Fibroblast of lung (primary cell): ENCODE measurements around the gene KIF2A. TPM values are rescaled to one million over a fixed set of nuclear protein-coding genes. Genes with fewer than 3 reads are reported as not detected.

Experiments
- DNase-seq, 2 donors: peaks; one replicate each; pipeline versions ENCODE4 v3.0.0 to v3.0.0-alpha.2; 2010; ENCODE audit warnings: low read depth in 2 of 2
- H2AFZ ChIP-seq: 2 replicates; pipeline ENCODE4 v1.5.1; 2012; ENCODE audit warnings: low read length, control low read depth, inconsistent platforms
- H3K27ac ChIP-seq: 2 replicates; pipeline ENCODE4 v1.5.1; 2011; ENCODE audit warnings: low read length, control low read depth; ENCODE audit not compliant: insufficient read depth
- H3K27me3 ChIP-seq: 2 replicates; pipeline ENCODE4 v1.5.1; 2011; ENCODE audit warnings: mild to moderate bottlenecking, low read length; ENCODE audit not compliant: control insufficient read depth, insufficient read depth
- H3K36me3 ChIP-seq: 2 replicates; pipeline ENCODE4 v1.5.1; 2011; ENCODE audit warnings: low read length; ENCODE audit not compliant: control insufficient read depth, insufficient read depth
- H3K4me1 ChIP-seq: 2 replicates; pipeline ENCODE4 v1.5.1; 2011; ENCODE audit warnings: low read length; ENCODE audit not compliant: control insufficient read depth, insufficient read depth; ENCODE audit errors: extremely low read depth
- H3K4me2 ChIP-seq: 2 replicates; pipeline ENCODE4 v1.5.1; 2011; ENCODE audit warnings: low read length, control low read depth; ENCODE audit not compliant: insufficient read depth; ENCODE audit errors: extremely low read depth
- H3K4me3 ChIP-seq, 4 experiments: fragments of 200-600 bp in 1 of 4; sonication (generic) in 1 of 4; replicated peaks in 1 of 4; 2 replicates each; pipeline ENCODE4 v1.5.1; 2011 to 2016; ENCODE audit warnings: low read length in 4 of 4, low read depth in 3 of 4, mild to moderate bottlenecking in 3 of 4, control low read depth in 2 of 4, inconsistent platforms in 1 of 4, mixed read lengths in 1 of 4; ENCODE audit not compliant: insufficient read depth in 1 of 4; ENCODE audit errors: control extremely low read depth in 1 of 4
- H3K79me2 ChIP-seq: 2 replicates; pipeline ENCODE4 v1.5.1; 2012; ENCODE audit warnings: mild to moderate bottlenecking, low read length, inconsistent platforms; ENCODE audit not compliant: control insufficient read depth, insufficient read depth
- H3K9ac ChIP-seq: 2 replicates; pipeline ENCODE4 v1.5.1; 2011; ENCODE audit warnings: mild to moderate bottlenecking, low read length, control low read depth; ENCODE audit not compliant: insufficient read depth
- H3K9me3 ChIP-seq: 2 replicates; pipeline ENCODE4 v1.5.1; 2012; ENCODE audit warnings: low read depth, low read length; ENCODE audit not compliant: control insufficient read depth, insufficient read depth
- H4K20me1 ChIP-seq: 2 replicates; pipeline ENCODE4 v1.5.1; 2011; ENCODE audit warnings: low read length; ENCODE audit not compliant: control insufficient read depth, insufficient read depth; ENCODE audit errors: extremely low read depth
- CTCF ChIP-seq, 2 donors: IDR thresholded peaks in 1 of 2; conservative IDR thresholded peaks in 1 of 2; 1 replicate in 1 of 2; 2 replicates in 1 of 2; pipeline ENCODE4 v1.5.1; 2011 to 2012; ENCODE audit warnings: low read length in 2 of 2, control low read depth in 1 of 2, inconsistent platforms in 1 of 2, low read depth in 1 of 2, mild to moderate bottlenecking in 1 of 2
- EZH2 ChIP-seq: IDR thresholded peaks from 2 replicates; pipeline ENCODE4 v1.5.1; 2012; ENCODE audit warnings: low read length, control low read depth, mild to moderate bottlenecking; ENCODE audit errors: missing control alignments
- polyA plus RNA-seq, 2 donors: library from polyadenylated mRNA; depleted of rRNA in 1 of 2; stranded (reverse) in 1 of 2; unstranded in 1 of 2; fragments of >200 nt; gene quantifications; 2 replicates each; pipeline ENCODE4 v1.2.1, GENCODE V29; 2011 to 2012; ENCODE audit warnings: missing spikeins in 1 of 2
- total RNA-seq: library from RNA; depleted of rRNA; stranded (reverse); fragments of >200 nt; gene quantifications from 2 replicates; pipeline ENCODE4 v1.2.1, GENCODE V29; 2014

The KIF2A gene
- total and polyA plus RNA-seq, 2 donors (not counting 1 experiment from before 2014, with no cell fraction given), result 43.7 to 59.3 TPM

- no peak for TF ChIP-seq CTCF (conservative IDR thresholded peaks at IDR 0.05 in 1 of 2, IDR thresholded peaks at IDR 0.05 in 1 of 2; ENCODE audit: low read depth in 1 of 2, low read length in 2 of 2)
- no peak for TF ChIP-seq EZH2
- H3K36me3 ChIP-seq, result peaks cover 4% of the 10 kb centered on the region
- no peaks in the 10 kb centered on the region for H3K27me3 ChIP-seq
- H2AFZ ChIP-seq, result no peak overlapping the region
- peaks cover 66% of the 10 kb centered on the region for H3K79me2 ChIP-seq
- no peaks in the 10 kb centered on the region for H3K9me3 ChIP-seq
- DNase-seq, result no peak
- no peak overlapping the region for H3K4me3 ChIP-seq
- peaks cover 2% of the 10 kb centered on the region for H3K4me1 ChIP-seq
- H3K9ac ChIP-seq, result no peak overlapping the region
- no peak overlapping the region for H3K4me2 ChIP-seq
- H4K20me1 ChIP-seq, result no peaks in the 10 kb centered on the region
- no peak overlapping the region for H3K27ac ChIP-seq
Measured at GRCh38 chr5:62330302-62330701, 24.3 kb downstream of the KIF2A start.

- Histone ChIP-seq H3K9me3 (no peaks in the 10 kb centered on the region), H4K20me1 (no peaks in the 10 kb centered on the region), H3K36me3 (peaks cover 5% of the 10 kb centered on the region), H3K27me3 (no peaks in the 10 kb centered on the region), H3K4me3 (no peak overlapping the region), H3K4me1 (no peaks in the 10 kb centered on the region), H2AFZ (no peak overlapping the region), H3K27ac (no peak overlapping the region), H3K4me2 (no peak overlapping the region), H3K79me2 (peaks cover 58% of the 10 kb centered on the region), H3K9ac (no peak overlapping the region)
- no peak for DNase-seq
- TF ChIP-seq EZH2 (no peak), CTCF (conservative IDR thresholded peaks at IDR 0.05 in 1 of 2, IDR thresholded peaks at IDR 0.05 in 1 of 2; ENCODE audit: low read depth in 1 of 2, low read length in 2 of 2) (no peak)
Measured at GRCh38 chr5:62331921-62332320, 25.9 kb downstream of the KIF2A start.

- no peak for TF ChIP-seq CTCF (conservative IDR thresholded peaks at IDR 0.05 in 1 of 2, IDR thresholded peaks at IDR 0.05 in 1 of 2; ENCODE audit: low read depth in 1 of 2, low read length in 2 of 2)
- no peak for TF ChIP-seq EZH2
- H3K9me3 ChIP-seq, result no peaks in the 10 kb centered on the region
- H3K27ac ChIP-seq, result no peak overlapping the region
Measured at GRCh38 chr5:62333250-62333794, 27.3 kb downstream of the KIF2A start.

More at GRCh38 chr5:62333250-62333794, 27.3 kb downstream of the KIF2A start:
- H3K27me3 ChIP-seq, result no peaks in the 10 kb centered on the region
- H2AFZ ChIP-seq, result no peak overlapping the region
- no peaks in the 10 kb centered on the region for H3K4me1 ChIP-seq
- H4K20me1 ChIP-seq, result no peaks in the 10 kb centered on the region
- H3K4me3 ChIP-seq, result no peak overlapping the region
- peaks cover 5% of the 10 kb centered on the region for H3K36me3 ChIP-seq
- H3K79me2 ChIP-seq, result peaks cover 52% of the 10 kb centered on the region
- H3K4me2 ChIP-seq, result no peak overlapping the region
- DNase-seq, result no peak
- no peak overlapping the region for H3K9ac ChIP-seq
